ENCODE data around the gene SLC12A9. TPM values are rescaled to one million over a fixed set of nuclear protein-coding genes. Genes with fewer than 3 reads are reported as not detected.

SLC12A9 gene
- total and polyA plus RNA-seq, 4 donors, result 28.5 to 52.6 (median 39.2) TPM

- WGBS, 2 donors, result 93 to 94% methylated on average over 39 to 43 of the region's 43 CpGs
- TF ChIP-seq, protein P1, sequence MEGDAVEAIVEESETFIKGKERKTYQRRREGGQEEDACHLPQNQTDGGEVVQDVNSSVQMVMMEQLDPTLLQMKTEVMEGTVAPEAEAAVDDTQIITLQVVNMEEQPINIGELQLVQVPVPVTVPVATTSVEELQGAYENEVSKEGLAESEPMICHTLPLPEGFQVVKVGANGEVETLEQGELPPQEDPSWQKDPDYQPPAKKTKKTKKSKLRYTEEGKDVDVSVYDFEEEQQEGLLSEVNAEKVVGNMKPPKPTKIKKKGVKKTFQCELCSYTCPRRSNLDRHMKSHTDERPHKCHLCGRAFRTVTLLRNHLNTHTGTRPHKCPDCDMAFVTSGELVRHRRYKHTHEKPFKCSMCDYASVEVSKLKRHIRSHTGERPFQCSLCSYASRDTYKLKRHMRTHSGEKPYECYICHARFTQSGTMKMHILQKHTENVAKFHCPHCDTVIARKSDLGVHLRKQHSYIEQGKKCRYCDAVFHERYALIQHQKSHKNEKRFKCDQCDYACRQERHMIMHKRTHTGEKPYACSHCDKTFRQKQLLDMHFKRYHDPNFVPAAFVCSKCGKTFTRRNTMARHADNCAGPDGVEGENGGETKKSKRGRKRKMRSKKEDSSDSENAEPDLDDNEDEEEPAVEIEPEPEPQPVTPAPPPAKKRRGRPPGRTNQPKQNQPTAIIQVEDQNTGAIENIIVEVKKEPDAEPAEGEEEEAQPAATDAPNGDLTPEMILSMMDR (IDR thresholded peaks at IDR 0.05; ENCODE audit: control extremely low read depth, extremely low read depth), result no peak
- no peak overlapping the region for H3K4me3 ChIP-seq
- DNase-seq (no peak), ATAC-seq (ENCODE audit: insufficient read depth, low FRiP score) (no peak)
- H3K27me3 ChIP-seq (ENCODE audit: control insufficient read depth in 3 of 3, insufficient read depth in 3 of 3, low read length in 2 of 3), result no peaks in the 10 kb centered on the region
- no peak overlapping the region for H3K27ac ChIP-seq (ENCODE audit: low read depth in 1 of 2, low read length in 1 of 2)
- H3K9me3 ChIP-seq (ENCODE audit: control insufficient read depth in 4 of 4, insufficient read depth in 3 of 4, low read length in 3 of 4), result no peaks in the 10 kb centered on the region
- H3K4me1 ChIP-seq (ENCODE audit: control insufficient read depth in 5 of 5, insufficient read depth in 5 of 5, low read length in 5 of 5), result peaks cover 0 to 20% (median 2%) of the 10 kb centered on the region in 5 donors
- no peak overlapping the region for H3K9ac ChIP-seq (ENCODE audit: insufficient read depth in 1 of 2, low read length in 2 of 2)
- peaks cover 4 to 40% (median 23%) of the 10 kb centered on the region in 4 donors for H3K36me3 ChIP-seq (ENCODE audit: control insufficient read depth in 4 of 4, insufficient read depth in 4 of 4, low read length in 4 of 4)
These were observed 30.0 kb upstream of the SLC12A9 start for GRCh38 chr7:100822236-100823139.

DNA sequence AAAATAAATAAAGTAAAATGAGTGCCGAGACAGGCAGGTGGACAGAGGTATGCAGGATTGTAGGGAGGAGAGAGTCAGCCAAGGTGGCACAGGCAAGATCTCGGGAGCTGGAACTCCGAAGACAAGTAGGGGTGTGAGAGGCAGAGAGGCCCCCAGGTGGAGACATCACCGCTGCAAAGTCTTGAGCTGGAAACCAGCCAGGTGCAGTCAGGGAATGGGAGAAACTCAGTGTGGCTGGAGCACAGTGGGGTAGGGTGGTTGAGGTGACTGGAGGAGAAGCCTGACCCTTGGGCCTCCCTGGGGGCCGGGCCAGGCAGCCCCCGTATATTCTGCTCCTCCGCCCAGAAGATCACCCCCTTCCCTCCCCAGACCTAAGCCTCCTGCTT lies 29.4 kb upstream of the SLC12A9 start:
- 83 to 86% methylated on average over 7 of the region's 7 CpGs for WGBS, 2 donors

DNA sequence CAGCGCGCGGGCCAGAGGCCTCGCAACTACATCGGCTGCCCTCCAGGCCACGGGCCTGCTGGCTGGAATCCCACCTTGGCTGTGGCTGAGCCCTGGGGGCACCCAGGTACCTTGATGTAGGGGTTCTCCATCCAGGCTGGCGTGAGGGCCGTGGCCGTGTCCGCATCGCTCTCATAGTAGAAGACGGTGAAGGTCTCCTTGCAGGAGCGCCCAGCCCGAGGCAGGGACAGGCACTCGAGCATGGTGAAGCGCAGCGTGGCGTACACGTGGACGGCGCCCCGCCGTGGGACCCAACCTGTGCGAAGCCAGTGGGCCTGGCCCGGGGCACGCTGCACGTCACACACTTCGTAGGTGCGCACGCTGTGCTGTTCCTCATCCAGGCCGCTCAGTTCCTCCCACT lies 29.0 kb upstream of the SLC12A9 start:
- H3K27ac ChIP-seq (ENCODE audit: low read depth in 1 of 2, low read length in 1 of 2), result no peak overlapping the region
- no peak for DNase-seq

More for the DNA sequence above, 29.4 kb upstream of the SLC12A9 start:
- Histone ChIP-seq H3K9ac (ENCODE audit: insufficient read depth in 1 of 2, low read length in 2 of 2) (no peak overlapping the region), H3K4me1 (ENCODE audit: control insufficient read depth in 5 of 5, insufficient read depth in 5 of 5, low read length in 5 of 5) (peaks cover 0 to 20% (median 2%) of the 10 kb centered on the region in 5 donors), H3K4me3 (no peak overlapping the region), H3K9me3 (ENCODE audit: control insufficient read depth in 4 of 4, insufficient read depth in 3 of 4, low read length in 3 of 4) (no peaks in the 10 kb centered on the region), H3K27ac (ENCODE audit: low read depth in 1 of 2, low read length in 1 of 2) (no peak overlapping the region), H3K27me3 (ENCODE audit: control insufficient read depth in 3 of 3, insufficient read depth in 3 of 3, low read length in 2 of 3) (no peaks in the 10 kb centered on the region), H3K36me3 (ENCODE audit: control insufficient read depth in 4 of 4, insufficient read depth in 4 of 4, low read length in 4 of 4) (peaks cover 4 to 38% (median 22%) of the 10 kb centered on the region in 4 donors)
- DNase-seq (no peak), ATAC-seq (ENCODE audit: insufficient read depth, low FRiP score) (no peak)
- TF ChIP-seq, protein P1 (IDR thresholded peaks at IDR 0.05; ENCODE audit: control extremely low read depth, extremely low read depth), result no peak

More for the DNA sequence above, 29.0 kb upstream of the SLC12A9 start:
- H3K4me1 ChIP-seq (ENCODE audit: control insufficient read depth in 5 of 5, insufficient read depth in 5 of 5, low read length in 5 of 5), result peaks cover 0 to 22% (median 2%) of the 10 kb centered on the region in 5 donors
- ATAC-seq (ENCODE audit: insufficient read depth, low FRiP score), result no peak
- H3K27me3 ChIP-seq (ENCODE audit: control insufficient read depth in 3 of 3, insufficient read depth in 3 of 3, low read length in 2 of 3), result no peaks in the 10 kb centered on the region
- no peak overlapping the region for H3K4me3 ChIP-seq
- peaks cover 4 to 34% (median 20%) of the 10 kb centered on the region in 4 donors for H3K36me3 ChIP-seq (ENCODE audit: control insufficient read depth in 4 of 4, insufficient read depth in 4 of 4, low read length in 4 of 4)
- TF ChIP-seq, protein P1 (IDR thresholded peaks at IDR 0.05; ENCODE audit: control extremely low read depth, extremely low read depth), result no peak
- 94 to 95% methylated on average over 28 to 31 of the region's 31 CpGs for WGBS, 2 donors
- no peak overlapping the region for H3K9ac ChIP-seq (ENCODE audit: insufficient read depth in 1 of 2, low read length in 2 of 2)
- H3K9me3 ChIP-seq (ENCODE audit: control insufficient read depth in 4 of 4, insufficient read depth in 3 of 4, low read length in 3 of 4), result no peaks in the 10 kb centered on the region
